ENCODE data around the gene MNT.

GRCh38 chr17:2400877-2401425, at the start of gene MNT:
- TF ChIP-seq POLR2A (IDR thresholded peaks at IDR 0.05): peak in 1 of 2 donors; percentile 87
- TF ChIP-seq, protein P1, sequence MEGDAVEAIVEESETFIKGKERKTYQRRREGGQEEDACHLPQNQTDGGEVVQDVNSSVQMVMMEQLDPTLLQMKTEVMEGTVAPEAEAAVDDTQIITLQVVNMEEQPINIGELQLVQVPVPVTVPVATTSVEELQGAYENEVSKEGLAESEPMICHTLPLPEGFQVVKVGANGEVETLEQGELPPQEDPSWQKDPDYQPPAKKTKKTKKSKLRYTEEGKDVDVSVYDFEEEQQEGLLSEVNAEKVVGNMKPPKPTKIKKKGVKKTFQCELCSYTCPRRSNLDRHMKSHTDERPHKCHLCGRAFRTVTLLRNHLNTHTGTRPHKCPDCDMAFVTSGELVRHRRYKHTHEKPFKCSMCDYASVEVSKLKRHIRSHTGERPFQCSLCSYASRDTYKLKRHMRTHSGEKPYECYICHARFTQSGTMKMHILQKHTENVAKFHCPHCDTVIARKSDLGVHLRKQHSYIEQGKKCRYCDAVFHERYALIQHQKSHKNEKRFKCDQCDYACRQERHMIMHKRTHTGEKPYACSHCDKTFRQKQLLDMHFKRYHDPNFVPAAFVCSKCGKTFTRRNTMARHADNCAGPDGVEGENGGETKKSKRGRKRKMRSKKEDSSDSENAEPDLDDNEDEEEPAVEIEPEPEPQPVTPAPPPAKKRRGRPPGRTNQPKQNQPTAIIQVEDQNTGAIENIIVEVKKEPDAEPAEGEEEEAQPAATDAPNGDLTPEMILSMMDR (IDR thresholded peaks at IDR 0.05): peak in 1 of 3 experiments; percentile 27

Measured in vagina (tissue), 2 donors.